Astrocyte (in vitro differentiated cells and primary cell): ENCODE data around the gene LIPG. TPM values are rescaled to one million over a fixed set of nuclear protein-coding genes. Genes with fewer than 3 reads are reported as not detected.

Experiments
- DNase-seq: peaks from one replicate; pipeline ENCODE4 v3.0.0-alpha.2; 2010; ENCODE audit warnings: low read depth
- FAIRE-seq: peaks from 2 replicates; lab custom pipeline; 2011; peaks lifted over from hg19 to GRCh38; lab: Jason Lieb, UNC
- H2AFZ ChIP-seq: 2 replicates; pipeline ENCODE4 v1.6.0; 2012; ENCODE audit warnings: low read depth, low read length, inconsistent platforms
- H3K27ac ChIP-seq: 2 replicates; pipeline ENCODE4 v1.5.1; 2011; ENCODE audit warnings: low read depth, low read length, inconsistent platforms
- H3K27me3 ChIP-seq: 2 replicates; pipeline ENCODE4 v1.6.0; 2011; ENCODE audit warnings: low read length, inconsistent platforms; ENCODE audit not compliant: insufficient read depth
- H3K36me3 ChIP-seq: 2 replicates; pipeline ENCODE4 v1.5.1; 2011; ENCODE audit warnings: low read length, inconsistent platforms; ENCODE audit not compliant: insufficient read depth
- H3K4me1 ChIP-seq: 2 replicates; pipeline ENCODE4 v1.5.1; 2011; ENCODE audit warnings: low read length, inconsistent platforms; ENCODE audit not compliant: insufficient read depth
- H3K4me2 ChIP-seq: 2 replicates; pipeline ENCODE4 v1.6.0; 2012; ENCODE audit warnings: low read length, inconsistent platforms
- H3K4me3 ChIP-seq: 2 replicates; pipeline ENCODE4 v1.5.1; 2011; ENCODE audit warnings: low read depth, mild to moderate bottlenecking, low read length, inconsistent platforms; ENCODE audit not compliant: insufficient read depth
- H3K79me2 ChIP-seq: 2 replicates; pipeline ENCODE4 v1.6.0; 2012; ENCODE audit warnings: mild to moderate bottlenecking, low read length, inconsistent platforms; ENCODE audit not compliant: insufficient read depth
- H3K9ac ChIP-seq: 2 replicates; pipeline ENCODE4 v1.6.0; 2012; ENCODE audit warnings: mild to moderate bottlenecking, low read length, inconsistent platforms
- H3K9me3 ChIP-seq: 2 replicates; pipeline ENCODE4 v1.5.1; 2012; ENCODE audit warnings: low read depth, mild to moderate bottlenecking, low read length, inconsistent platforms; ENCODE audit not compliant: insufficient read depth
- H4K20me1 ChIP-seq: 2 replicates; pipeline ENCODE4 v1.6.0; 2012; ENCODE audit warnings: low read length, inconsistent platforms; ENCODE audit not compliant: insufficient read depth
- H3K27ac Mint-ChIP-seq: one replicate; pipeline ENCODE4 v1.8.0; 2021; ENCODE audit warnings: mild to moderate bottlenecking, mixed read lengths; ENCODE audit not compliant: unreplicated experiment
- H3K27me3 Mint-ChIP-seq: one replicate; pipeline ENCODE4 v1.8.0; 2021; ENCODE audit warnings: low read depth, mixed read lengths; ENCODE audit not compliant: unreplicated experiment
- H3K36me3 Mint-ChIP-seq: one replicate; pipeline ENCODE4 v1.8.0; 2021; ENCODE audit warnings: low read depth, mixed read lengths; ENCODE audit not compliant: unreplicated experiment
- H3K4me1 Mint-ChIP-seq: one replicate; pipeline ENCODE4 v1.8.0; 2021; ENCODE audit warnings: low read depth, mixed read lengths; ENCODE audit not compliant: unreplicated experiment
- H3K4me3 Mint-ChIP-seq: one replicate; pipeline ENCODE4 v1.8.0; 2021; ENCODE audit warnings: mild to moderate bottlenecking, moderate library complexity, mixed read lengths; ENCODE audit not compliant: unreplicated experiment
- H3K9me3 Mint-ChIP-seq: one replicate; pipeline ENCODE4 v1.8.0; 2021; ENCODE audit warnings: mild to moderate bottlenecking, mixed read lengths; ENCODE audit not compliant: unreplicated experiment
- EZH2 ChIP-seq: IDR thresholded peaks from 2 replicates; pipeline ENCODE4 v1.6.1; 2012; ENCODE audit warnings: mild to moderate bottlenecking, low read length, inconsistent platforms; ENCODE audit not compliant: insufficient read depth
- total RNA-seq: library from RNA; stranded (reverse); gene quantifications from 2 replicates; pipeline ENCODE4 v1.2.1, GENCODE V29; 2021
- TF ChIP-seq, protein P1 (sequence below): IDR thresholded peaks from 2 replicates; pipeline ENCODE4 v1.5.1; 2011; ENCODE audit warnings: low read depth, mild to moderate bottlenecking, inconsistent platforms, low read length, moderate library complexity; ENCODE audit not compliant: insufficient read depth

Gene LIPG
- total RNA-seq, 1 donor from 2014 or later = 18.3 TPM

DNA sequence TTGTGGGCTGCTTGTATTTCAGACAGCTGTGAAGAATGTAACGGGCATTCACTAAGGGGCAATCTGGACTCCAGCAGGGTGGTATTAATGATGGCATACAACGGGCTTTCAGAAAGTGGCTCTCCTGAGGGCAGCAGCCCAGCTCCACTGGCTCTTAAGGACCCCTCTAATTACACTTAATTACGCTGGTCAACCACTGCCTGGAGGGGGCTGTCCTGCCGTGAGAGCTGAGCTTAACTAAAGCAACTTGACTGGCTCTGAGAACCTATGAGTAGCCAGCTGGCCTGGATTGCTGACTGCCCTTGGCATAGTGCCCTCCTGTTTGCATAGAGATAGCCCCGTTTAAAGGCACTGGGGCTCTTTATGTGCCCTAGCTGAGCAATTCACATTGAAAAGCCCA lies 3.8 kb downstream of the LIPG start:
- Histone ChIP-seq H3K4me3 (no peak overlapping the region), H2AFZ (no peak overlapping the region), H3K79me2 (no peaks in the 10 kb centered on the region), H3K9me3 (no peaks in the 10 kb centered on the region), H3K9ac (no peak overlapping the region), H3K4me1 (peaks cover 37% of the 10 kb centered on the region), H3K36me3 (no peaks in the 10 kb centered on the region), H3K4me2 (peak overlapping the region; percentile 58), H3K27me3 (peaks cover 7% of the 10 kb centered on the region), H3K27ac (no peak overlapping the region), H4K20me1 (peaks cover 5% of the 10 kb centered on the region)
- Mint-ChIP-seq H3K27me3 (peaks cover 29% of the 10 kb centered on the region), H3K36me3 (peaks cover 3% of the 10 kb centered on the region), H3K27ac (no peak overlapping the region), H3K9me3 (no peaks in the 10 kb centered on the region), H3K4me3 (no peak overlapping the region), H3K4me1 (peaks cover 30% of the 10 kb centered on the region)
- DNase-seq (peak; percentile 59), FAIRE-seq (no peak)
- TF ChIP-seq, protein P1, sequence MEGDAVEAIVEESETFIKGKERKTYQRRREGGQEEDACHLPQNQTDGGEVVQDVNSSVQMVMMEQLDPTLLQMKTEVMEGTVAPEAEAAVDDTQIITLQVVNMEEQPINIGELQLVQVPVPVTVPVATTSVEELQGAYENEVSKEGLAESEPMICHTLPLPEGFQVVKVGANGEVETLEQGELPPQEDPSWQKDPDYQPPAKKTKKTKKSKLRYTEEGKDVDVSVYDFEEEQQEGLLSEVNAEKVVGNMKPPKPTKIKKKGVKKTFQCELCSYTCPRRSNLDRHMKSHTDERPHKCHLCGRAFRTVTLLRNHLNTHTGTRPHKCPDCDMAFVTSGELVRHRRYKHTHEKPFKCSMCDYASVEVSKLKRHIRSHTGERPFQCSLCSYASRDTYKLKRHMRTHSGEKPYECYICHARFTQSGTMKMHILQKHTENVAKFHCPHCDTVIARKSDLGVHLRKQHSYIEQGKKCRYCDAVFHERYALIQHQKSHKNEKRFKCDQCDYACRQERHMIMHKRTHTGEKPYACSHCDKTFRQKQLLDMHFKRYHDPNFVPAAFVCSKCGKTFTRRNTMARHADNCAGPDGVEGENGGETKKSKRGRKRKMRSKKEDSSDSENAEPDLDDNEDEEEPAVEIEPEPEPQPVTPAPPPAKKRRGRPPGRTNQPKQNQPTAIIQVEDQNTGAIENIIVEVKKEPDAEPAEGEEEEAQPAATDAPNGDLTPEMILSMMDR = no peak
- no peak for TF ChIP-seq EZH2

DNA sequence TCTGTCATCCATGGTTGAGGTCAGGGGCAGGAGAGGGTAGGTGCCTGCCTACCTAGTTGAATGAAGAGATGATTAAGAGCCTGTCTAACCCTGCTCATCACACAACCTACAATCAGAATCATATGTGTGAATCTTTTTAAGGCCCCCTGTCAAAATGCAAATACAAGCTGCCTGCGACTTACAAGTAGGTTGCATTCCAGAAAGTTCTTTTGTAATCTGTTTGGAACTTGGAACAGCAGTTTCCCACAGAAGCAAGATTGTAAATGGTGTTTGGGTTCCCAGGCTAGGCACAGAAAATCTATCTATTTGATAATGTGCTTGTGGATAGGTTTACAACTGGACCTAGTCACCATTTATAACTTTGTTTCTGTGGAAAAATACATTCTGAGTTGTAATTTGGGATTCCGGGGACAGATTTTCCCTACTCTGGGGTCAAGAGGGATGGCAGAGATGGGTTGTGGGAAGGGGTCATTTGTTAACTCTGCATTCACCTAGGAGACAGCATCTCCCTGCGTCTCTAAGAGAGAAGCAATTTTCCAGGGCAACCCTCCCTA lies 4.4 kb downstream of the LIPG start:
- DNase-seq (peak; percentile 54), FAIRE-seq (no peak)
- Histone ChIP-seq H3K4me3 (no peak overlapping the region), H4K20me1 (peaks cover 5% of the 10 kb centered on the region), H3K27ac (no peak overlapping the region), H2AFZ (no peak overlapping the region), H3K9ac (no peak overlapping the region), H3K79me2 (no peaks in the 10 kb centered on the region), H3K27me3 (peaks cover under 1% of the 10 kb centered on the region), H3K4me1 (peaks cover 30% of the 10 kb centered on the region), H3K4me2 (peak overlapping the region; percentile 58), H3K36me3 (no peaks in the 10 kb centered on the region), H3K9me3 (no peaks in the 10 kb centered on the region)
- no peaks in the 10 kb centered on the region for H3K9me3 Mint-ChIP-seq
- peaks cover 3% of the 10 kb centered on the region for H3K36me3 Mint-ChIP-seq
- H3K27ac Mint-ChIP-seq = no peak overlapping the region
- TF ChIP-seq EZH2 = no peak
- TF ChIP-seq, protein P1 = no peak
- no peak overlapping the region for H3K4me3 Mint-ChIP-seq
- peaks cover 30% of the 10 kb centered on the region for H3K4me1 Mint-ChIP-seq
- H3K27me3 Mint-ChIP-seq = peaks cover 22% of the 10 kb centered on the region

DNA sequence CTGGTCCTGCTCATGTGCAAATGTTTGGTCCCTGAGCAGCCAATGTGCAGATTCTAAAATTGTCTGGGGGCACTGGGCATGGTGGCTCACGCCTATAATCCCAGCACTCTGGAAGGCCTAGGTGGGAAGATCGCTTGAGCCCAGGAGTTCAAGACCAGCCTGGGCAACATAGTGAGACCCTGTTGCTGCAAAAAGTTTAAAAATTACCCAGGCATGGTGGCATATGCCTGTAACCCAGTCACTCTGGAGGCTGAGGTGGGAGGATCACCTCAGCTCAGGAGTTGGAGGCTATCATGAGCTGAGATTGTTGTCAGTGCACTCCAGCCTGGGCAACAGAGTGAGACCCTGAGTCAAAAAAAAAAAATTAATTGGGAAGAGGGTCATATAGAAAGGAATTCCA lies 5.1 kb downstream of the LIPG start:
- H3K36me3 Mint-ChIP-seq = peaks cover 3% of the 10 kb centered on the region
- FAIRE-seq (no peak), DNase-seq (no peak)
- H3K4me3 Mint-ChIP-seq = no peak overlapping the region
- no peak overlapping the region for H3K27ac Mint-ChIP-seq
- Histone ChIP-seq H3K9ac (no peak overlapping the region), H3K27ac (no peak overlapping the region), H4K20me1 (peaks cover 5% of the 10 kb centered on the region), H3K4me2 (no peak overlapping the region), H3K4me3 (no peak overlapping the region), H2AFZ (no peak overlapping the region), H3K79me2 (no peaks in the 10 kb centered on the region), H3K27me3 (no peaks in the 10 kb centered on the region), H3K4me1 (peaks cover 23% of the 10 kb centered on the region), H3K9me3 (no peaks in the 10 kb centered on the region), H3K36me3 (no peaks in the 10 kb centered on the region)
- peaks cover 30% of the 10 kb centered on the region for H3K4me1 Mint-ChIP-seq
- H3K27me3 Mint-ChIP-seq = peaks cover 20% of the 10 kb centered on the region
- no peak for TF ChIP-seq EZH2
- TF ChIP-seq, protein P1 = no peak
- no peaks in the 10 kb centered on the region for H3K9me3 Mint-ChIP-seq
